Esophagus (tissue), 2 donors: Measurements from ENCODE around the gene EMC1. TPM values are rescaled to one million over a fixed set of nuclear protein-coding genes. Genes with fewer than 3 reads are reported as not detected.
A peak's percentile ranks its signal among the peaks of the same experiment; 100 is the strongest.
"Not testable (repeated sequence)": the region's sequence is repeated elsewhere in the genome, so short reads cannot be mapped to it uniquely, and the experiment has no call there.

ENCODE experiments used
- H3K27ac ChIP-seq, 2 donors: one replicate each; pipeline ENCODE4 v1.5.1; 2013; ENCODE audit warnings: low read depth in 2 of 2, mild to moderate bottlenecking in 2 of 2, inconsistent platforms in 1 of 2, low read length in 1 of 2, moderate library complexity in 1 of 2
- H3K27me3 ChIP-seq, 2 donors: one replicate each; pipeline ENCODE4 v1.6.1; 2013; ENCODE audit warnings: low read length in 2 of 2, control low read depth in 1 of 2, mild to moderate bottlenecking in 1 of 2; ENCODE audit not compliant: insufficient read depth in 2 of 2, control insufficient read depth in 1 of 2
- H3K36me3 ChIP-seq, 2 donors: one replicate each; pipeline ENCODE4 v1.6.1; 2013; ENCODE audit warnings: low read length in 1 of 2; ENCODE audit not compliant: control insufficient read depth in 2 of 2, insufficient read depth in 2 of 2
- H3K4me1 ChIP-seq, 2 donors: one replicate each; pipeline ENCODE4 v1.6.1; 2013; ENCODE audit warnings: low read length in 1 of 2; ENCODE audit not compliant: control insufficient read depth in 2 of 2, insufficient read depth in 2 of 2
- H3K4me3 ChIP-seq, 2 donors: one replicate each; pipeline ENCODE4 v1.5.1; 2013; ENCODE audit warnings: low read length in 2 of 2, mild to moderate bottlenecking in 2 of 2, low read depth in 1 of 2, moderate library complexity in 1 of 2
- H3K9me3 ChIP-seq, 2 donors: one replicate each; pipeline ENCODE4 v1.6.1; 2013; ENCODE audit warnings: mild to moderate bottlenecking in 2 of 2, low read depth in 1 of 2, low read length in 1 of 2, moderate library complexity in 1 of 2; ENCODE audit not compliant: control insufficient read depth in 2 of 2, insufficient read depth in 1 of 2
- WGBS, 2 donors: extraction: QIAGEN DNeasy Blood & Tissue Kit; methylation state at CpG; one replicate each; pipeline ENCODE4 v1.1.7; 2013; 5-methylcytosine and 5-hydroxymethylcytosine counted together
- polyA plus RNA-seq, 2 donors: library from polyadenylated mRNA; stranded (reverse); fragments of 200-250 nt; gene quantifications; one replicate each; pipeline ENCODE4 v1.2.3, GENCODE V29; 2013
- donor health status: healthy with polysubstance abuse.
- donor health status: Bipolar disorder and iron deficiency.

The EMC1 gene
- polyA plus RNA-seq, 2 donors, result 9.4 to 11.3 TPM

GRCh38 chr1:19283891-19284290, 32.6 kb upstream of the EMC1 start:
- Histone ChIP-seq H3K27me3 (no peaks in the 10 kb centered on the region), H3K9me3 (no peaks in the 10 kb centered on the region), H3K4me3 (no peak overlapping the region), H3K4me1 (peaks cover 0 to 4% of the 10 kb centered on the region in 2 donors), H3K36me3 (no peaks in the 10 kb centered on the region), H3K27ac (no peak overlapping the region)
- WGBS, 2 donors, result 95% methylated on average over 9 of the region's 9 CpGs

- peak overlapping the region in 1 of 2 donors; percentile 30 for H3K4me3 ChIP-seq
- H3K4me1 ChIP-seq, result peaks cover 0 to 4% of the 10 kb centered on the region in 2 donors
- H3K36me3 ChIP-seq, result no peaks in the 10 kb centered on the region
- H3K9me3 ChIP-seq, result peaks cover 2 to 6% of the 10 kb centered on the region in 2 donors
- no peak overlapping the region for H3K27ac ChIP-seq
- 94% methylated on average over 5 of the region's 5 CpGs for WGBS, 2 donors
- no peaks in the 10 kb centered on the region for H3K27me3 ChIP-seq
Measured at GRCh38 chr1:19274636-19275035, 23.3 kb upstream of the EMC1 start.

DNA sequence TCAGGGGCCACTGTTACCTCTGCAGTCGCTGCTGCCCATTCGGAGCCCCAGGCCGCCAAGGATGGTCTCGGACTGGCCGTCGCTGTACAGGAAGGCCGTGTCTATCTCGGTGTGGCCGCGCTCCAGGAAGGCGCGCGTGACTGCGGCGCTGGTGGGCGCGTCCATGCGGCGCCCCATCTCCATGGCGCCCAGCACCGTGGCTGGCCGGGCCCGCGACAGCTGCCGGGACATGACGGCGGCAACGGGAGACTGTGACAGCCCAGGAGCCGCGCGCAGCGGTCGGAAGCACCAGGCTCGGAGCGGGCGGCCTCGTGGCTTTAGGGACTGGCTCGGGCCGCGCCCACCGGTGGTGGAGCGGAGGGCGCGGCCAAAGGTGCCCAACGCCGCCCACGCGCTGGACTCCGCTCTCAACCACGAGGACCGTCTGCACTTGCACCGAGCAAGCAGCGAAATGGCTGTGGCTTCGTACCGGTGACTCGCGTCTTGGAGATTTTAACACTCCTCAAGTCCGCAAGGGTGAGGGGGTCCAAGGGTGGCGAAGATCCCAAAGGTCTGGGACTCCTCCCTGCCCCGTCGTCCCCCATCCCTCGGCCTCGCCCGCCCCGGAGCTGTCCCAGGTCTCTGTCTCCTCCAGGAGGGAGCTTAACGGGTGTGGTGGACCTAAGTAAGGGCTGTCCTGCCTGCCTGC, 22.7 kb upstream of the EMC1 start:
- H3K9me3 ChIP-seq, H3K27me3 ChIP-seq, H3K4me1 ChIP-seq, H3K36me3 ChIP-seq, H3K27ac ChIP-seq: not testable (repeated sequence)
- H3K4me3 ChIP-seq, result peak overlapping the region in 1 of 2 donors; percentile 30
- 22 to 23% methylated on average over 41 to 58 of the region's 66 CpGs for WGBS, 2 donors

GRCh38 chr1:19273106-19273843, 22.0 kb upstream of the EMC1 start:
- H3K4me3 ChIP-seq, result no peak overlapping the region
- H3K27ac ChIP-seq, result no peak overlapping the region
- peaks cover 2 to 6% of the 10 kb centered on the region in 2 donors for H3K9me3 ChIP-seq
- WGBS, 2 donors, result 78 to 89% methylated on average over 22 of the region's 22 CpGs
- H3K4me1 ChIP-seq, result peaks cover 0 to 4% of the 10 kb centered on the region in 2 donors
- H3K36me3 ChIP-seq, result no peaks in the 10 kb centered on the region
- H3K27me3 ChIP-seq, result no peaks in the 10 kb centered on the region

GRCh38 chr1:19272064-19272463, 20.7 kb upstream of the EMC1 start:
- H3K9me3 ChIP-seq, result peaks cover 0 to 6% of the 10 kb centered on the region in 2 donors
- no peak overlapping the region for H3K27ac ChIP-seq
- H3K36me3 ChIP-seq, result no peaks in the 10 kb centered on the region
- H3K4me1 ChIP-seq, result peaks cover 0 to 4% of the 10 kb centered on the region in 2 donors
- no peak overlapping the region for H3K4me3 ChIP-seq
- H3K27me3 ChIP-seq, result no peaks in the 10 kb centered on the region

DNA sequence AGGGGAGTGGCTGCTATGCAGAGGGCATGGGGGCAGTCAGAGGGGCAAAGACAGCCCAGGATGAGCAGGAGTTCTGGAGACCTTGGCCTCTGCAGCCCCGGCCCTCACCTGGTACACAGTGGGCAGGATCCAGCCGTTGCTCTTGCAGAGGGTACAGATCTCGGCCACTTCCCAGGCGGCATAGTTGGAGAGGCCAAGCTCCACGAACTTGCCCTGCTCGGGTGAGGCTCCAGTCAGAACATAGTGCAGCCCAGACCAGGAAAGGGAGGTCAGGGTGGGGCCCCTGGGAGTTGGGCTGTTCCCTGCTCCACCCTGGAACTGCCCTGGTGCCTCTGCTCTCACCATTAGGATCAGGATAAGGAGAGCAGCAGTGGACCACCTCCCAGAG, 19.0 kb upstream of the EMC1 start:
- H3K27ac ChIP-seq, H3K4me3 ChIP-seq, H3K27me3 ChIP-seq, H3K4me1 ChIP-seq, H3K9me3 ChIP-seq, H3K36me3 ChIP-seq: not testable (repeated sequence)
- 65 to 76% methylated on average over 6 of the region's 6 CpGs for WGBS, 2 donors

DNA sequence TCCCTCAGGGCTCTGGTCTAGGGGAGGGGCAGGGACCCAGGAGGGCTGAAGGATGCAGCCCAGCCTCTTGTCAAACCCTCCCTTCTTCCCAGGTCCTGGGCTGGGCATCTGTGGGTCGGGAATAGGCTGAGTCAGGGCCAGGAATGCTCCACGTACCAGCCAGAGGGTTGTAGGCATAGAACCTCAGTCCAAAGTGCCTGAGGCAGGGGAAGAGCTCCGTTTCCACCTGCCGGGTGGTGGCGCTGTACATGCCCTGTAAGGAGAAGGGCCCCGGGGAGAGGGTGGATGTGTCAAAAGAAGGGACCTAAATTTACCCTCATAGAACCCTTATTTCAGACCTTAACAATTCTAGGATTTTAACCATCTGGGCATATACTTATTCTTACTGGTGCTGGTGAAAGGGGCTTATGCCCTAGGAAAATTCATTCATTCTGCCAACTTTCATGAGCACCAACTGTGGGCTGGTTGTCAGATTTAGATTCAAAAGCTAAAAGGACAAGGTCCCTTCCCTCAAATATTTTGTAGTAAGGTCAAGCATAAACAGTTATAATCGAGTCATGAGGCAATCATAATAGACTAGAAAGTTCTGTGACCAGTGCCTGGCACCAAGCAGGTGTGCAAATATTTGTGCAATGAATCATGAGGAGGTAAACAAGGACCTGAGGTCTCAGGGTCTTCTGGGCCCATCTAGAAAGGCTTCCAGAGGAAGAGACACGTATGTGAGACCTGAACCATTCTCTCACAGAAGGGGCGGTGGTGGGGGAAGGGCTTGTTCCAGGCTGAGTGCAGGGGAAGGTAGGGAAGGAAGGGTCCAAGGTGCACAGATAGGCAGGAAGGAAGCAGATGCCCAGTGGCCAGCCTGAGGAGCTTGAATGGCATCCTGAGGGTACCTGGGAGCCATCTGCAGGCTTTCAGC, 18.4 kb upstream of the EMC1 start:
- not testable (repeated sequence) for H3K9me3 ChIP-seq, H3K36me3 ChIP-seq, H3K4me3 ChIP-seq, H3K27ac ChIP-seq, H3K27me3 ChIP-seq, H3K4me1 ChIP-seq
- 37 to 62% methylated on average over 7 to 9 of the region's 9 CpGs for WGBS, 2 donors

DNA sequence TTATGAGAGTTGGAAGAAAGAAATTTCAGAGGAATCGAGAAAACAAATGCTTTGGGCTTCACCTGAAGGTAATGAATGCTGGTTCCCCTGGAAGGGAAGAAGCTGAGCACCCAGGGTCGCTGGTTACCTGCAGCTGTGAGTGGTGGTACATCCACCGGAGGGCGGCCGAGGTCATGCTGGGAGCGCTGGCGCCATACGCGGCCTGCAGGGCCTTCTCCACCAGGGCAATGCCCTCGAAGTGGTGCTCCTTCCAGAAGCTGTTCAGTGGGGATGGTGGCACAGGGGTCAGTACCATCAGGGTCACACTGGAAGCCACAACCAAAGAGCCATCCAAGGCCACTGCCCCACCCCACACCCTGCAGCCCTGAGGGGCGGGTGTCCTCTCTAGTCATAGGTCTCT, 17.1 kb upstream of the EMC1 start:
- Histone ChIP-seq H3K9me3 (no peaks in the 10 kb centered on the region), H3K4me1 (no peaks in the 10 kb centered on the region), H3K27me3 (no peaks in the 10 kb centered on the region), H3K36me3 (no peaks in the 10 kb centered on the region), H3K27ac (no peak overlapping the region), H3K4me3 (no peak overlapping the region)
- WGBS, 2 donors, result 84 to 90% methylated on average over 11 of the region's 11 CpGs

DNA sequence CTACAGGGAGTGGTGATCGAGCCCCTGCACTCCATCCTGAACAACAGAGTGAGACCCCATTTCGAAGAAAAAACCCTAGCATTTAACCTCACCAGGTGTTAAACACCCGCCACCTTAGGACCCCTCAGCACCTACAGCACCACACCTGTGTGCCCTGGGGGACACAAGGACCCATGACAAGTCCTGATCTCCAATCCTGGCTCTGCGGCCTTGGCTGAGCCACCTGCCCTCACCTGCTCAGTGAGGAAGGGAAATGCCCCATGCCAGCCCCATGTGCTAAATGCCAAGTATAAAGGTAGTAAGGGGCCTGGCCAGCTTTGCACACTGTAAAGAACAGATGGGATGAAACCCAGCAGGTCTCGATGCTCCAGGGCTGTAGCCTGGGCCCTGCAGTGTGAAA, 11.4 kb upstream of the EMC1 start:
- Histone ChIP-seq H3K4me1 (peaks cover 0 to 3% of the 10 kb centered on the region in 2 donors), H3K27me3 (no peaks in the 10 kb centered on the region), H3K9me3 (no peaks in the 10 kb centered on the region), H3K4me3 (no peak overlapping the region), H3K36me3 (peaks cover 6 to 21% of the 10 kb centered on the region in 2 donors), H3K27ac (no peak overlapping the region)
- WGBS, 2 donors, result 83 to 92% methylated on average over 5 of the region's 5 CpGs
